Fibroblast of lung (primary cell): ENCODE measurements around the gene TRPM7.

Source experiments
- EZH2 ChIP-seq: IDR thresholded peaks from 2 replicates; pipeline ENCODE4 v1.5.1; 2012; ENCODE audit warnings: low read length, control low read depth, mild to moderate bottlenecking; ENCODE audit errors: missing control alignments
- TF ChIP-seq, protein P1 (sequence below), 2 donors: IDR thresholded peaks in 1 of 2; conservative IDR thresholded peaks in 1 of 2; 1 replicate in 1 of 2; 2 replicates in 1 of 2; pipeline ENCODE4 v1.5.1; 2011 to 2012; ENCODE audit warnings: low read length in 2 of 2, control low read depth in 1 of 2, inconsistent platforms in 1 of 2, low read depth in 1 of 2, mild to moderate bottlenecking in 1 of 2

DNA sequence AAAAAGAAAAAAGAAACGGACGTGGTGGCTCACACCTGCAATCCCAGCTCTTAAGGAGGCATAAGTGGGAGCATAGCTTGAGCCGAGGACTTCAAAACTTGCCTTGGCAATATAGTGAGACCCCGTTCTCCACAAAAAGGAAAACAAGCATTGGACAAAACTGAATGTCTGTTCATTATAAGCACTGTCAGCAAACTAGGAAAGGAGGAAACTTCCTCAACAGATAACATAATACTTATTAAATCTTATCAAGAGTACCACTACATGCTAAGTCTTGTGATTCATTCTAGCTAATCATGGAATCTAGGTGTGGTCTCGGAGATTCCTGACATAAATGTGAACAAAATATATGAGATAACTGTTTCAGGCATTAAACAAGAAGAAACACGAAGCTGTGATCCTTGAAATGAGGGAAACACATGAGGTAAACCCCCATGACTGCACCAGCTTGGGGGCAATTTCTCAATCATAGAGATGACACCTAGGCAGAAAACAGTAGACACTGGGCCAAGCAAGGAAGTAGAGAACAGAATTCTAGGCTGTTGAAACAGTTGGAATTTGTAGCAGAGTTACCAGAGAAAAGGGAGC lies 33.3 kb downstream of the TRPM7 start:
- TF ChIP-seq, protein P1, sequence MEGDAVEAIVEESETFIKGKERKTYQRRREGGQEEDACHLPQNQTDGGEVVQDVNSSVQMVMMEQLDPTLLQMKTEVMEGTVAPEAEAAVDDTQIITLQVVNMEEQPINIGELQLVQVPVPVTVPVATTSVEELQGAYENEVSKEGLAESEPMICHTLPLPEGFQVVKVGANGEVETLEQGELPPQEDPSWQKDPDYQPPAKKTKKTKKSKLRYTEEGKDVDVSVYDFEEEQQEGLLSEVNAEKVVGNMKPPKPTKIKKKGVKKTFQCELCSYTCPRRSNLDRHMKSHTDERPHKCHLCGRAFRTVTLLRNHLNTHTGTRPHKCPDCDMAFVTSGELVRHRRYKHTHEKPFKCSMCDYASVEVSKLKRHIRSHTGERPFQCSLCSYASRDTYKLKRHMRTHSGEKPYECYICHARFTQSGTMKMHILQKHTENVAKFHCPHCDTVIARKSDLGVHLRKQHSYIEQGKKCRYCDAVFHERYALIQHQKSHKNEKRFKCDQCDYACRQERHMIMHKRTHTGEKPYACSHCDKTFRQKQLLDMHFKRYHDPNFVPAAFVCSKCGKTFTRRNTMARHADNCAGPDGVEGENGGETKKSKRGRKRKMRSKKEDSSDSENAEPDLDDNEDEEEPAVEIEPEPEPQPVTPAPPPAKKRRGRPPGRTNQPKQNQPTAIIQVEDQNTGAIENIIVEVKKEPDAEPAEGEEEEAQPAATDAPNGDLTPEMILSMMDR (conservative IDR thresholded peaks at IDR 0.05 in 1 of 2, IDR thresholded peaks at IDR 0.05 in 1 of 2; ENCODE audit: low read depth in 1 of 2, low read length in 2 of 2), result no peak
- TF ChIP-seq EZH2, result no peak
